COLO829 (cell line): ENCODE data around the gene MAP3K6.
A peak's percentile ranks its signal among the peaks of the same experiment; 100 is the strongest.

Source experiments
- DNase-seq: peaks from one replicate; pipeline ENCODE4 v3.0.0; 2012; ENCODE audit warnings: low spot score

MAP3K6 gene

DNA sequence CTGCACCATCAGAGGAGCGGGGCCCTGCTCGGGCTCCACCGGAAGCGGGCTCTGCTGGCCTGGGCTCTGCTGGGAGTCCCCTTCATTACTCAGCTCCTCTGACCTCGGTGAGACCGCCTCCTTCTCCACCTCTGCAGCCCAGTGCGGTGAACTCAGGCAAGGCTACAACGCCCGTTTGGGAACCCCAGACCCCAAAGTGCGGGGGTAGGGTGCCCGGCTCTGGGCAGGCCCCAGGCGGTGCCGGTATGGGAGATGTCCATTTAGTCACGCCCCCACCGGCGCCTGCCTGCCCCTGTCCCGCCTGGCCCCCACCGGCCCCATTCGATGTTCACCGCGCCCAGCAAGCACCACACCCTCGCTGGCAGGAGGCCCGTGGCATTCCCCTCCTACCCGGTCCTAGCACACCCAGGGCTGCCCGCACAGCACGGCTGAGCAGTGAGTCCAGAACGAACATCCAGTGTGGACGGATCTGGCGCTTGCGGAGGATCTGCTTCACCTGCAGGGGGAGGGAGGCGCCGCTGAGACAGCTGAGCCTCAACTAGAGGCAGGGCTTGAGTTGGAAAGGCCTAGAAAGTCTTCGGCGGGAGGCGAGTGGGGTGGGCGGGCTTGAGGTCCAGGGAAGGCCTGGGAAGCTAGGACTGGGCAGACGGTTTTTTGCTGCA, 10.0 kb downstream of the MAP3K6 start:
- no peak for DNase-seq

DNA sequence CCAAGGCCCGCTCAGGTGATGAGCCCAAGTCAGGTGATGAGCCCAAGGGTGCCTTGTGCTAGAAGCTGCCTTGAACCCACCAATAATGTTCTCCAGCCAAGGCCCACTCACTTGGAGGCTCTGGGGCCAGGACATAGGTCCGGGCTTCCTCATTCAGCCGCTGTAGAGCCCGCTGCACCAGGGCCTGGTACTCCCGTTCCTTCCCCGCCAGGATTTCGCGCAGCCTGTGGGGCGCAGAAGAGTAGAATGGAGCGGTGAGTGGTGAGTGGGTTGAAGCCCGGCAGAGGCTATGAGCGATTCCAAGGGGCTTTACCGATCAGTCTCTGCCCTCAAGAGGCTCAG, 10.5 kb downstream of the MAP3K6 start:
- DNase-seq: no peak

DNA sequence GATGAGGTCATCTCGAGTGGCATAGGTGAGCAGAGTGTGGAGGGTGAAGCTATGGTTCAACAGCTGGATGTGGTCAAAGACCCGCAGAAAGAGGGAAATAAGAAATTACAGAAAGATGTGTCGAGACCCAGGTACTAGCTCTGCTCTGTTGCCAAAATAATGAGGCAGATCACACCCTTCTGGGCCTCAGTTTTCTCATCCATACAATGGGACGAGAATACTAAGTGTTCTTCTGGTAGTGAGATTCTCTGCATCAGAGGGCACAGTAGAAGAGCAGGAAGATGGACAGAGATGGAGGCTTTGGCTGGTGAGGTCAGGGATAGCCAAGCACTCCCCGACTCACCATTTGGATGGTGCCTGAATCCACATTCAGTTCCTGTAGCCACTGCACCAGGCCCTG, 11.1 kb downstream of the MAP3K6 start:
- no peak for DNase-seq

DNA sequence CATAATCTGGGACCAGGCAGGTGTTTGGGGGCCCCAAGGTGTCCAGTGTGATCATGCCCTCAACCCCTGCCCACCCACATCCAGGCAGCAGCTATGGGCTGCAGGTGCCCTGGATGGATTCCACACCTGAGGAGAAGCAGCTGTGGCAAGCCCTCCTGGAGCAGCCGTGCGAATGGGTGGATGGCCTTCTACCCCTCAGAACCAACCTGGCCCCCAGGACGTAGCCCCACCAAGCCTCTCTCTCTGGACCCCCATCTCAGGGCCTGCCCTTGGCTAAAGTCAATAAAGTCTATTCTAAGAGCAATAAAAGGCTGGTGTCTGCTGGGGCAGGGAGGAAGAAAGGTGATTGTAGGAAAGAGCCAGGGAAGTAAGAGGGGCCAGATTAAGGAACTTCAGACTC, 13.1 kb downstream of the MAP3K6 start:
- no peak for DNase-seq

DNA sequence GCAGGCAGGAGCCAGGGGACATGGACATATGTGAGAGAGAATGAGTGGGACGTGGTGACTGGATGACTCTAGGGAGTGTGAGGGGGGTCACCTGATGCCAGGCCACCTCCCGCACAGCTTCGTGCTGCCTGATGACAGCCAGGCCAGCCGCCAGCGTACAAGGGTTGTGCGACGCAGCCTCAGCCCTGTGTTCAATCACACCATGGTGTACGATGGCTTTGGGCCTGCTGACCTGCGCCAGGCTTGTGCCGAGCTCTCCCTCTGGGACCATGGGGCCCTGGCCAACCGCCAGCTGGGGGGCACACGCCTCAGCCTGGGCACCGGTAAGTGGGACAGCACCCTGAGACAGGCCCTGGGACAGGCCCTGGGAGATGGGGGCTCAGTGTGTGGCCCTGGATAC, 13.6 kb downstream of the MAP3K6 start:
- no peak for DNase-seq

DNA sequence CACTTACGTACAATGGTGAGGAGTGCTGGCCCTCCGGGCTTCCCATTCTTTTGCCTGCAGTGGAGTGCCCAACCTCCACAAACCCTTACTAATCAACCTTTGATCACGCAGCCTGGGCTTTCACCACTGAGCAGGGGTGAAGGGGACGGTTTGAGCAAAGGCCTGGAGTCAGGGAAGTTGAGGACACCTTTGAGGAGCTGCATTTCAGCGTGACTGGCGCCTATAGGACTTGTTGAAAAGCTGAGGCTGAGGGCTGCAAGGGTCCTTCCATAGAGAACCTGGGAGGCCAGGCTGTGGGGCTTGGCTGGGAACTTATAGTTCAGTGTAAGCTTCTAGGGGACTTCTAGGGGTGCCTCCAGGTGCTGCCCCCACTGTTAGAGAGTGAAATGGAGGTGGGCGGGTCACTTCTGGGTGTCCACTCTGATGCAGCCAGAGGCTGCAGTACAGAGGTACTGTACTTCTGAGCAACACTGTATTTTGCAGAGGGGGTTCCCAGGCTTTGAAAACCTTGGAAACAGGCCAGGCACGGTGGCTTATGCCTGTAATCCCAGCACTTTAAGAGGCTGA, 15.1 kb downstream of the MAP3K6 start:
- no peak for DNase-seq

DNA sequence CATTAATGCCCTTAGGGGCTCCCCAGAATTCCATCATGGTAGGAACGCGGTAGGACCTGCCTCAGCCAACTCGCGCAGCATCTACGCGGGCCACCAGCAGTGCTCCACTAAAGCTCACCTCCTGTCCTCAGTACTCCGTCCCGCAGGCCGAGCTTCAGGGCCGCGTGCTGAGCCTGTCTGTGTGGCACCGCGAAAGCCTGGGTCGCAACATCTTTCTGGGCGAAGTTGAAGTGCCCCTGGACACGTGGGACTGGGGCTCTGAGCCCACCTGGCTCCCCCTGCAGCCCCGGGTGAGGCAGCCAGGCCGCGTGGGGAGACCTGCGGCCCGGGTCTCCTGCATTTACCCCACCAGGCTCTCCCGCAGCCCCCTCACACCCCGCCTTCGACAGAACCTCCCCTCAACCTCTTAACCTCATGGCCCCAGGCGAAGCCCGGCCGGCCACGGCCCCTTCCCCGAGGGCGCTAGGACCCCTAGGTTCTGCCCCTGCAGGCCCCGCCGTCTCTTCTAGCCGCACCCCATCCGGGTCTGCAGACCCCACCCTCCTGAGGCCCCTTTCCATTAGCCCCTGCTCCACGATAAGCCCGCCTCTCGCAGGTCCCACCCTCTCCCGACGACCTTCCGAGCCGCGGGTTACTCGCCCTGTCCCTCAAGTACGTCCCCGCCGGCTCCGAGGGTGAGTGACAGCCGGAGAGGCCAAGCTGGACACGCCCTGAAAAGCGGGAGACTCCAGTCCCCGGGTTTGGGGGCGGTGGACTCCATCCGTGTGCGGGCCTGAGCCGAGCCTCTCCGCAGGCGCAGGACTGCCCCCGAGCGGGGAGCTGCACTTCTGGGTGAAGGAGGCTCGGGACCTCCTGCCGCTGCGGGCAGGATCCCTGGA, 15.9 kb downstream of the MAP3K6 start:
- DNase-seq: no peak

DNA sequence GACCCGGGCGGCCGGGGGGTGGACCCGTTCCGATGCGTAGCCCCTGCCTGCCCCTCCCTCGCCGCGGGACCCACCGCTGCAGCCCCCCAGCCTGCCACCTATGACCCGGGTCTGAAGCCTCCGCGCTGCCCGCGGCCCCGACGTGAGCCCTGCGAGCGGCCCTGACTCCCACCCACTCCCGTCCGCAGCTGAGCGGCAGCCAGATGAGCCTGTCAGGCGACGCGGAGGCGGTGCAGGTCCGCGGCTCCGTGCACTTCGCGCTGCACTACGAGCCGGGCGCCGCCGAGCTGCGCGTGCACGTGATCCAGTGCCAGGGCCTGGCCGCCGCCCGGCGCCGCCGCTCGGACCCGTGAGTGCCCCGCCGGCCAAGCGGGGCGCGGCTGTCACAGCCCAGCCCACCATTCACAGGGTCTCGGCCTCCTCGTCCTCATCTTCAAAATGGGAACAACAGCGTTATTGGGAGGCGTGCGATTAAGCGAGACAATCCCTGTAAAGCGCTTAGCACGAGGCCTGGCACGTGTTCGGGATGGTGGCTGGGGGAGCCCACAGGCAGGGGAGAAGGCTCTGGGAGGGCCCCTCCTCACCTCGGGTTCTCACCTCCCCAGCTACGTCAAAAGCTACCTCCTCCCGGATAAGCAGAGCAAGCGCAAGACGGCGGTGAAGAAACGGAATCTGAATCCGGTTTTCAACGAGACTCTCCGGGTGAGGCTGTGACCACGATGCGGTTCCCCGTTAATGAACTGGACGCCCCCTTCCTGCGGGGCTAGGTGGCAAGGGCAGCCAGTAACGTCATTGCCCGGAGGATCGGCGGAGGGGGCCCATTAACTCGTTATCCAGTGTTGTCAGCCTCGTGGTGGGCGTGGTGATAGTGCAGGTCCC, 16.7 kb downstream of the MAP3K6 start:
- no peak for DNase-seq

DNA sequence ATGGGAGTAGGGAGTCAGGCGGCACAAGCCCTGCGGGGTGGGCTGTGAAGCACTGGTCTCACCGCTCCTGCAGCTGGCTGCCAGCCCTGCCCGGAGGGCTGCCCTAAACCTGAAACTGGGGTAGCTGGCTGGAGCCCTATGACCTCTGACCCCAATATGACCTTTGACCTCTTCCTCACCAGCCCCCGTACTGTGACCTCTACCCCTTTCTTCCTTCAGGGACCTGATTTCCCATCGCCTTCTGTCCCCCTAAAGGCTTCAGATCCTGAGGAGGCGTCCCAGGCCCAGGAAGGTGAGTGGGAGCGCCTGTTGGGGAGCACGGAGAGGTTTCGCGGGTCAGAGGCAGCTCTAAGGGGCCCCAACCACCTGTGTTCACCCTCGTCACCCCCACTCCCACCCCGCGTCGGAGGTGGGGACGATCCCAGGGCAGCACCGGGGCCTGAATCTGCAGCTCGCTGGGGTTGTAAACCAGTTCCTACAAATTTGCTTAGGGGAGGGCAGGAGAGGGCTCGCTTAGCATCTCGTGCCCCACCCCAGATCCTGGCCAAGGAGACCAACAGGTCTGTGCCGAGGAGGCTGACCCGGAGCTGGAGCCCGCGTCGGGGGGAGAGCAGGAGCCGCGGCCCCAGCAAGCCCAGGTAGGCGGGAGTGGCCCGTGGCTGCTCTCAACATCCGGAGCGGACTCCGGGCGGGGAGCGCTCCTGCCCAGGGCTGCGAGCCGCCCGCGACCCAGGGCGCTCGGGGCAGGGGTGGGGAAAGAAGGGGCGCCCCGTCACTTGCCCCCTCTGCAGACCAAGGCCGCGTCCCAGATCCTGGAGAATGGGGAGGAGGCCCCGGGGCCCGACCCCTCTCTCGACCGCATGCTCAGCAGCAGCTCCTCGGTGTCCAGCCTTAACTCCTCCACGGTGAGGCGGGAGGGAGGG, 17.6 kb downstream of the MAP3K6 start:
- DNase-seq: no peak

DNA sequence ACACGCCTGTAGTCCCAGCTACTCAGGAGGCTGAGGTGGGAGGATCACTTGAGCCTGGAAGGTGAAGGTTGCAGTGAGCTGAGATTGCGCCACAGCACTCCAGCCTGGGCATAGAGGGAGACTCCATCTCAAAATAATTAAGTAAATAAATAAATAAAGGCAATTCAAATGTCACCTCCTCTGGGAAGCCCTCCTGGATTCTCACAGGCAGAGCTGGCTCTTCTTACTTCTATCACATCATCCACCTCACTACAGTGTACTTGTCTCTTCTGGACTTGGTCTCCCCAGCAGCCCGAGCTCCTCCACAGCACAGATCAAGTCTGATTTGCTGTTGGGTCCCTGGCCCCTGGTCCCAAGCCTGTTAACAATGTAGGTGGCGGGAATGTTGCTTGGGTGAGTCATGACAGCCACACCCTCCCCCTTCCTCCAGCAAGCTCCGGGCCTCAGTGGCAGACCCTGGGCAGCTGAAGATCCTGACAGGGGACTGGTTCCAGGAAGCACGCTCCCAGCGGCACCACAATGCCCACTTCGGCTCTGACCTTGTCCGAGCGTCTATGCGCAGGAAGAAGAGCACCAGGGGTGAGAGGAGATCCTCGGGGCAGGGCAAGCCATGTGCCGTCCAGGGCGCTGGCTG, 19.7 kb downstream of the MAP3K6 start:
- DNase-seq: no peak

DNA sequence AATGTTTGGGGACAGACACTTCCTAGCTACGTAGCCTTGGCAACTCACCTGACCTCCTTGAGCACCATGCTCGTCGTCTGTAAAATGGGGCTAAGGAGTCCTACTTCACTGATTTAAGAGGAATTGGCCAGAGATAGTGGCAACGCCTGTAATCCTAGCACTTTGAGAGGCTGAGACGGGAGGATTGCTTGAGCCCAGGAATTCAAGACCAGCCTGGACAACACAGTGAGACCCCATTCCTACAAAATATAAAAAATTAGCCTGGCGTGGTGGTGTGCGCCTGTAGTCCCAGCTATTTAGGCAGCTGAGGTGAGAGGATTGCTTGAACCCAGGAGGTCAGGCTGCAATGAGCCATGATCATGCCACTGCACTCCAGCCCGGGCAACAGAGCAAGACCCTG, 20.4 kb downstream of the MAP3K6 start:
- DNase-seq: no peak

DNA sequence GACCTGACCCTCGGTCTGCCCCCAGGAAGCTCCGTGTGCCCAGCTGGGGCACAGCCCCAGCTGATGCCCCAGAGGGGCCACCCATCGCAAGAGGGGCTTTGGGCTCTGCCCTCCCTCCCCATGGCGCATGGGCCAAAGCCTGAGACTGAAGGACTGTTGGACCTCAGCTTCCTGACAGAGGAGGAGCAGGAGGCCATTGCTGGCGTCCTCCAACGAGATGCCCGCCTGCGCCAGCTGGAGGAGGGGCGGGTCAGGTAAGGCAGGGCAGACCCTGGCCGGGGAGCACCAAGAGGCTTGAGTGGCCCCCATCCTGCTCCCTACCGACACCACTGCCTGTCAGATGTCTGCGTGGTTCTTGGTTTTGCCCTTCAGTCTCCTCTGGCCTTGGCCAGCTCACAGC, 21.5 kb downstream of the MAP3K6 start:
- DNase-seq: no peak

DNA sequence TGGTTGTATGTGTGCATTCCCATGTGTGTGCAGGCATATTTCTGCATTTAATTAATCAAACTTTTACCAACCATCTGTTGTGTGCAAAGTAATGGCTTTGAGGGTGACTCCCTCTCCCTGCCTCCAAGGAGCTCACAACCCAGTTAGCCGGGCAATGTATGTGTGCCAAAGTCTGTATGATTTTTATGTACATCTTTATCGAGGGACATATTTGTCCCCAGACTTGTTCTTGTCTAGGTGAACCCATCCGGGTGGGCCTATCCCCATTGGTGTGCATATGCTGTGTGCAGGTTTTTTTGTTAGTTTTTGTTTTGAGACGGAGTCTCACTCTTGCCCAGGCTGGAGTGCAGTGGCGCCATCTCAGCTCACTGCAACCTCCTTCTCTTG, 23.1 kb downstream of the MAP3K6 start:
- no peak for DNase-seq

DNA sequence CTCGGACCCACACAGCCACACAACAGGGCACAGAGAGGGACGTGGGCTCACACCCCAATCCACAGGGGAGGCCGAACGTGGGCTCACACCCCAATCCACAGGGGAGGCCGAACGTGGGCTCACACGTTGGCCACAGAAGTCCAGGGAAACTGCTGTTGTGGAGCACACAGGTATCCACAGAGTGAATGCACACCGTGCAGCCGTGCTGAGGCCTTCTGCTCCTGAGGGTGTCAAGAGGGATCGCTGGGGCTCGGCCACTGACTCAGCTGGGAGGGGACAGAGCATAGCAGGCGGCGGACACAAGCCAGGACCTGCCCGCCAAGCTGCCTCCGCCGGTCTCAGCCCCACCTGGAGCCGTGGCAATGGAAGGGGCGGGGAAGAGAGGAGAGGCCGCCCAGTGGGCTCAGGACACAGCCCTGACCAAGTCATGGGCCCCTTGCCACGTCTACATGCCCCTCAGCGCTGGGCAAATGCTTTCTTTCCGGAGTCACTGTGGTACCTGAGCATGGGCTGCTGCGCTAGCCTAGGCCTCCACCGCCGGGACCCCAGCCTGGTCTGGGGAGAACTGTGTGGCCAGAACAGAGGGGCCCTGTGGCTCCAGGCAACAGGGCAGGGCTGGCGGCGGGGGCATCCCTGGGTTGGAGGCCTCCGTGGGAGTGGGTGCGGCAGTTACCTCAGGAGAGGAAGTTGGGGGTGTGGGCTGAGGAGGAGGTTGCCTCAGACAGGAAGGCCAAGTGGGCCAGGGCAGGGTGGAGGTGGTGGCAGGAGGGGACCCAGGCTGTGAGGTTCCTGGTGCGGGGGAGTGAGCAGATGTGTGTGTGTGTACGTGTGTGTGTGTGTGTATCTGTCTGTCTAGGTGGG, 23.8 kb downstream of the MAP3K6 start:
- DNase-seq: no peak

DNA sequence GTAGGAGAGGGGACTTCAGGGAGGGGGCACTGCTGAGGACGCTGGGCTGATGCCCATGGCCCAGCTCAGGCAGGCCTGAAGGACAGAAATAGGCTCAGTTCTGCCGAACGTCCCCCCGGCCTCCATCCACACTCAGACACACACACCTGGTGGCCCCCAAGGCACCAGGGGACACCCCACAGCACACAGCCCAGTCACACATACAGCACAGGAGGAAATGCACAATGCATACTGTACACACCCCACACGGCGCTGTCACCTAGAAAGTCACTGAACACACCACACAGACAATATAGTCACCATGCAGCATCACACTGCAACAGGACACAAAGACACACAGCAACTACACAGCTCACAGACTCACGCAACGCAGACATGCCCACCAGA, 24.4 kb downstream of the MAP3K6 start:
- DNase-seq: no peak

DNA sequence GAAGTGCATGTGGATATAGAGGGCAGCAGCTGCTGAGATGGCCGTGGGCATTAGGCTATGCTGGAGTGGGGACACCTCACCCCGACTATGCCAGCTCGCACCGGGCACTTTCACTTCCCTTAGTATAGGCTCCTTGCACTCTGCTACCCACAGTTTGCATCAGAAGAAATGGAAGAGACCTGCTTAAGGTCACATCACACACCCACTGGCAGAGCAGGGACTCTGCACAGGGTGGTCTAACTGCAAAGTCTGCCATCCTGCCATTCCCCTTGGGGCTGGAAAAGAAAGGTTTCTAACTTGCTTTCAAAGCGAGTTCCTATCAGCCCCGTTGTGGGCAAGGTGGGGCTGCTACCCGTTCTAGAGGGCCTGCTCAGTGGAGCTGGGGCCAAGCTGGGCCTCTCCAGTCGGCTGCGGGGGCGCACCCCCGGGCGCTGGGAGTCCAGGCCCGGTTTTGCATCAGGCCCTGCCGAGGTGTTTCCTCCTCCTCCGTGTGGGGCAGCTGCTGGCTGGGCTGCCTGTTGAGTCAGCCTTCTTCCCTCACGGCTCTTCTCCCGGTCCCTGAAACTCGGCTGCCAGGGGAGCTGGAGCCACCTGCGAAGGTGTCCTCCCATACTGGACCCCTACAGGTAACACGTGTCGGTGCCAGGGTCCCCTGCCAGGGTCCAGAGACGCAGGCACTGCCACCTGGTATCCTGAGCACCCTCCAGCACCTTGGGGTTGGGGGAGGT, 25.1 kb downstream of the MAP3K6 start, which contains the start of gene SYTL1:
TSS of gene SYTL1 (plus strand) at position 498 of the 728 bp plus-strand sequence. CDS start 3,313 bp downstream, outside the sequence.
- DNase-seq: peak; percentile 30

DNA sequence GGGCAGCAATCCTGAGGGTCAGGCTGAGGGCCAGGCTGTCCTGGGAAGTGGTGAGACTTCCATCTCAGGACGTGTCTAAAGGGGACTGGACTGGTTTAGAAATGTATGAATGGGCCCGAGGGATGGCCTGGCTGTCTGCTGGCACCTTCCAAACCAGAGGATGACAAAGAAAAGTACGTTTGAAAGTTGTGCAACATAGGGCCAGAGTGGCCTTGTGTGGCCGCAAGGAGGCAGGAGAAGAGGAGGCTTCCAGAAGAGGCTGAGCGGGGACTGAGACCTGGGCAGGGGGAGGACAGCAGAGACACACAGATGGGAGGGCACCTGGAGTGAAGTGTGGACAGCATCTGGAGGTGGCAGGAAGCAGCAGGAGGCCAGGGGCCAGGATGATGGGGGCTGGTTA, 27.5 kb downstream of the MAP3K6 start:
- no peak for DNase-seq

DNA sequence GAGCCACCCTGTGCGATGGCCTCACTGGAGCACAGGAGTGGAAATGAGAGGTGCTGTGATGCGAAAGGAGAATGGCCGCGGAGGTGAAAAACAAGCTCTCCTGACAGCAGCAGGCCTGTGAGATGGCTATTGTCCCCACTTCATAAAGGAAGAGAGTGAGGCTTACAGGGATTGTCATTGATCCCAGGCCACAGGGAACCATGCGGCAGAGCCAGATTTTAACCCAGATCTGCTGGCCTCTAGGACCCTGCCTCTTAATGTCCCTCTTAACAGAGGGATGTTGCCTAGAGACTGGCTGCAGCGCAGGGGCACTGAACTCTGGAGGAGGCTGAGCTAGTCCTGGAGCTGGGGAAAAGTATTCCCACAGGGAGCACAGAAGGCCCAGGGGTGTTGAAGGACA, 28.0 kb downstream of the MAP3K6 start:
- no peak for DNase-seq

DNA sequence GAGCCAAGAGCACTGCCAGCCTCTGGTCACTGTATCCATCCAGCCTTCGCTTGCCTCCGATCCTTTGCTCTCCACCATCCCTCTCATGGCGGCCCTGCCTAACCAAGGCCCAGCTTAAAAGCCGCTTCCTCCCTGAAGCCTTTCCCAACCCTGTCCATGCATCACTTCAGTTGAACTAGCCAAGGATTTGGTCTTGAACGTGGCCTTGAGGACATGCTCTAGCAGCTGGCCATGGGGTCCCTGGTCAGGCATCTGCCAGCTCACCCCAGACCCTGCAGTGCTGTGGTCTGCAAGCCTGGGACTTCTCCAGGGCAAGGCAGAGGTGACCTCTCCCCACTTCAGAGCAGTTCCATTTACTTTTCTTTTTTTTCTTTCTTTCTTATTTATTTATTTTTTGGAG, 30.0 kb downstream of the MAP3K6 start:
- no peak for DNase-seq
